HEK293T (cell line): ENCODE measurements around the gene SPEG.

Experiments used
- CTCF ChIA-PET: fragments of 350-600 bp; formaldehyde crosslinking; extraction: SDS; loops from one replicate; lab custom pipeline; 2021; ENCODE audit warnings: antibody characterized with exemption, inconsistent platforms; lab: Yijun Ruan, JAX
- POLR2A ChIA-PET: fragments of 350-600 bp; formaldehyde crosslinking; extraction: SDS; loops from one replicate; lab custom pipeline; 2020; ENCODE audit warnings: antibody characterized with exemption, inconsistent platforms; lab: Yijun Ruan, JAX
- DNase-seq: peaks from one replicate; pipeline ENCODE4 v3.0.0; 2012; ENCODE audit warnings: mixed read lengths; ENCODE audit errors: extremely low spot score
- ARNT ChIP-seq: fragments of 450-650 bp; IDR thresholded peaks from 2 replicates; pipeline ENCODE4 v1.6.1; 2017; ENCODE audit warnings: mild to moderate bottlenecking
- BHLHE40 ChIP-seq: fragments of 450-650 bp; IDR thresholded peaks from 2 replicates; pipeline ENCODE4 v1.6.1; 2016; ENCODE audit warnings: mild to moderate bottlenecking, moderate library complexity, borderline replicate concordance
- CTBP1 ChIP-seq: fragments of 450-650 bp; IDR thresholded peaks from 2 replicates; pipeline ENCODE4 v1.6.1; 2016; ENCODE audit warnings: borderline replicate concordance
- ELF4 ChIP-seq: fragments of 450-650 bp; IDR thresholded peaks from 2 replicates; pipeline ENCODE4 v1.6.1; 2017; ENCODE audit warnings: antibody characterized with exemption
- FOXA1 ChIP-seq: fragments of 450-650 bp; IDR thresholded peaks from 2 replicates; pipeline ENCODE4 v1.6.1; 2016; ENCODE audit warnings: mild to moderate bottlenecking
- FOXK2 ChIP-seq: fragments of 450-650 bp; IDR thresholded peaks from 2 replicates; pipeline ENCODE4 v1.6.1; 2016; ENCODE audit warnings: mild to moderate bottlenecking
- FOXM1 ChIP-seq: fragments of 450-650 bp; IDR thresholded peaks from 2 replicates; pipeline ENCODE4 v1.6.1; 2017; ENCODE audit warnings: mild to moderate bottlenecking, borderline replicate concordance
- HDGF ChIP-seq: fragments of 450-650 bp; IDR thresholded peaks from 2 replicates; pipeline ENCODE4 v1.6.1; 2017; ENCODE audit warnings: antibody characterized with exemption, borderline replicate concordance
- L3MBTL2 ChIP-seq: fragments of 450-650 bp; conservative IDR thresholded peaks from 2 replicates; pipeline ENCODE4 v1.6.1; 2016; ENCODE audit warnings: mild to moderate bottlenecking
- LEF1 ChIP-seq: fragments of 450-650 bp; IDR thresholded peaks from 2 replicates; pipeline ENCODE4 v1.6.1; 2017; ENCODE audit warnings: mild to moderate bottlenecking, borderline replicate concordance
- NFRKB ChIP-seq: fragments of 450-650 bp; IDR thresholded peaks from 2 replicates; pipeline ENCODE4 v1.6.1; 2016; ENCODE audit warnings: mild to moderate bottlenecking, moderate library complexity
- PKNOX1 ChIP-seq: fragments of 450-650 bp; IDR thresholded peaks from 2 replicates; pipeline ENCODE4 v1.6.1; 2016
- SP1 ChIP-seq: fragments of 450-650 bp; IDR thresholded peaks from 2 replicates; pipeline ENCODE4 v1.6.1; 2017
- SUZ12 ChIP-seq: fragments of 450-650 bp; IDR thresholded peaks from 2 replicates; pipeline ENCODE4 v1.6.1; 2016; ENCODE audit warnings: mild to moderate bottlenecking
- TARDBP ChIP-seq: fragments of 450-650 bp; IDR thresholded peaks from 2 replicates; pipeline ENCODE4 v1.6.1; 2016
- ZNF384 ChIP-seq: fragments of 450-650 bp; IDR thresholded peaks from 2 replicates; pipeline ENCODE4 v1.6.1; 2016

The SPEG gene

GRCh38 chr2:219435701-219436100 is 1.1 kb downstream of the SPEG start:
- no peak for DNase-seq
- ChIA-PET POLR2A (no interaction called here), CTCF (interaction anchor here (0.6 to 1.9 kb wide), 3 partner anchors 16 to 60 kb away, joined by 3 to 6 read pairs (median 3); a partner anchor contains a TSS)
- TF ChIP-seq LEF1 (no peak), ELF4 (no peak), FOXM1 (no peak), FOXK2 (no peak), ZNF384 (no peak), HDGF (no peak), SUZ12 (no peak), FOXA1 (no peak), L3MBTL2 (no peak), ARNT (no peak), CTBP1 (no peak)

GRCh38 chr2:219436491-219436890 is 1.8 kb downstream of the SPEG start:
- CTCF ChIA-PET: interaction anchor here (1.4 to 2.8 kb wide), 3 partner anchors 34 to 93 kb away, joined by 3 to 7 read pairs (median 6); a partner anchor contains a TSS

DNA sequence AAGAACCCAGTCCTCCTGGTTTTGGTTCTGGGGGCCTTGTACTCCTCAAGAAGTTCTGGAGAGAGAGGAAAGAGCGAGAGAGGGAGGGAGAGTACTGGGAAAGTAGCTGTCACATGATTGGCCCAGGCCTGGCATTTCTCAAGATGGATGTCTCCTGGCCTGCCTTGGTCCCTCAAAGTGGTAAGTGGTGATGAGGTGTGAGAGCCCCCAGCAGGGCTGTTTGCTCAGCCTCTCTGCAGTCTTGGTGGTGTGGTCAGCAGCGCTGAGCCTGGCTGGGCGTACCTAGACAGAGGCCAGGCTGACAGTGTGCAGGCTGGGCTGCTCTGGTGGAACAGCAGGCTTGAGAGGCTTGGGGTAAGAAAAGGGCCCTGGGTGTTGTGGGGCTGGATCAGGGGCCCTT is 2.5 kb downstream of the SPEG start:
- no peak for TF ChIP-seq FOXK2
- TF ChIP-seq FOXM1: no peak
- no peak for TF ChIP-seq ELF4
- TF ChIP-seq ARNT: no peak
- TF ChIP-seq SP1: no peak
- no peak for TF ChIP-seq LEF1
- TF ChIP-seq TARDBP: no peak
- TF ChIP-seq SUZ12: no peak
- TF ChIP-seq L3MBTL2: no peak
- no peak for TF ChIP-seq PKNOX1
- no peak for TF ChIP-seq HDGF
- no peak for TF ChIP-seq CTBP1
- no peak for TF ChIP-seq FOXA1
- no peak for TF ChIP-seq NFRKB
- CTCF ChIA-PET: interaction anchor here (0.6 to 2.8 kb wide), 2 partner anchors 93 to 523 kb away, joined by 3 to 7 read pairs; no protein-coding TSS in a partner anchor
- no peak for DNase-seq
- POLR2A ChIA-PET: interaction anchor here (1.1 kb wide), 1 partner anchor 55 kb away, joined by 3 read pairs; no protein-coding TSS in a partner anchor

More at GRCh38 chr2:219436491-219436890, 1.8 kb downstream of the SPEG start:
- no peak for DNase-seq
- POLR2A ChIA-PET: no interaction called here
- TF ChIP-seq L3MBTL2: no peak
- no peak for TF ChIP-seq FOXA1
- TF ChIP-seq SUZ12: no peak
- TF ChIP-seq PKNOX1: no peak
- no peak for TF ChIP-seq HDGF
- no peak for TF ChIP-seq ARNT
- no peak for TF ChIP-seq ZNF384
- TF ChIP-seq LEF1: no peak
- TF ChIP-seq TARDBP: no peak
- no peak for TF ChIP-seq FOXK2

- ChIA-PET CTCF (interaction anchor here (0.6 to 2.8 kb wide), 2 partner anchors 92 to 524 kb away, joined by 3 to 7 read pairs; no protein-coding TSS in a partner anchor), POLR2A (interaction anchor here (1.1 kb wide), 1 partner anchor 55 kb away, joined by 3 read pairs; no protein-coding TSS in a partner anchor)
- no peak for DNase-seq
- TF ChIP-seq SP1 (no peak), FOXK2 (no peak), ELF4 (no peak), LEF1 (no peak), ARNT (no peak), TARDBP (no peak), SUZ12 (no peak), CTBP1 (no peak), HDGF (no peak), ZNF384 (no peak), FOXA1 (no peak), BHLHE40 (no peak), FOXM1 (no peak), PKNOX1 (no peak), L3MBTL2 (no peak), NFRKB (no peak)
Measured at GRCh38 chr2:219437690-219438206, 3.1 kb downstream of the SPEG start.

- CTCF ChIA-PET: interaction anchor here (1.3 to 2.8 kb wide), 3 partner anchors 21 to 91 kb away, joined by 4 to 7 read pairs (median 7); no protein-coding TSS in a partner anchor
- POLR2A ChIA-PET: interaction anchor here (1.1 to 1.3 kb wide), 2 partner anchors 51 to 56 kb away, joined by 3 to 4 read pairs; partner anchors contain the start of gene DNPEP
- no peak for DNase-seq
- no peak for TF ChIP-seq PKNOX1
- no peak for TF ChIP-seq HDGF
- no peak for TF ChIP-seq BHLHE40
- TF ChIP-seq SP1: no peak
- no peak for TF ChIP-seq SUZ12
- TF ChIP-seq FOXM1: no peak
- TF ChIP-seq CTBP1: no peak
- TF ChIP-seq FOXA1: no peak
- TF ChIP-seq ZNF384: no peak
- no peak for TF ChIP-seq TARDBP
Measured at GRCh38 chr2:219438453-219438852, 3.8 kb downstream of the SPEG start.
